HG03060 (cell line): Measurements from ENCODE around the gene CCDC33.

Source experiments
- ATAC-seq: cut with Tn5 transposase; IDR thresholded peaks from one replicate; pipeline ENCODE4 v1.9.1; 2021; ENCODE audit warnings: low read depth, moderate number of reproducible peaks; ENCODE audit not compliant: unreplicated experiment

Gene CCDC33

DNA sequence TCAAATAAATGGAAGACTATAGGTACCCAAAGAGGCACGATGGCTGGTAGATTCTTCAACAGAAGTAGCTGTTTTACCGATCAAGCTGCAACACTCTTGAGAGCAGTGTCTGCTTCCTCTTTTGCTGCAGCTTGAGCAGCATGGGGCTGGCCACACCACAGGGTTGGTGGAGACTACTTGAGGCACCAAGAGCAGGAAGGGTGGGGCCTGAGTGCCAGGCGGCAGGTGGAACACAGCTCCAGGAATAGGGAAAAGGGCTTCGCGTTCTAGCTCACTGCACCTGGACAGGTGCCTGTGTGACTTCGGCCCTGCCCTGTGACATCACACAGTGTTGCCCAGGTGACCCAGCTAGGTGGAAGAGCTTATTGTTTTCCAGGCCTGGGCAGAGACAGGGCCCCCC, at the start of gene CCDC33:
CCDC33 (plus strand) TSS at position 365 of the 400 bp plus-strand sequence. CDS start 394 bp downstream, outside the sequence.
- ATAC-seq, result no peak

DNA sequence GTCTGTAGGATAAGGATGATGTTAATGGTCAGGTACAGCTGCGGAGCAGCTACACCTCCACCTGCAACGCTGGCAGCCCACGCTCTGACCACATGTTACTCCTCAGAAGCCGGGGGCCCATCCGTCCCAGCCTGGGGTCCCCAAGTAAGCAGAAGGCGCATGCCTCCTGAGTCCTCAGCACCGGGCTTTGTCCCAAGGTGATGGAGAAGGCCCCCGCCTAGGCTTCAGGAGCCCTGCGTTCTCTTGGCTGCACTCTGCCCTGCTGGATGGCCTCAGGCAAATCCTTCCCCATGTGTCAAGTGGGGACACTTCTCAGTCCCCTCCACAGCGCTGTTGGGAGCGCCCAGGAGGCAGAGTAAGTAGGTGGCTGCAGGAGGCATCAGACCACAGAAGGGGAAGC, 47.9 kb upstream of the CCDC33 start:
- ATAC-seq, result no peak

DNA sequence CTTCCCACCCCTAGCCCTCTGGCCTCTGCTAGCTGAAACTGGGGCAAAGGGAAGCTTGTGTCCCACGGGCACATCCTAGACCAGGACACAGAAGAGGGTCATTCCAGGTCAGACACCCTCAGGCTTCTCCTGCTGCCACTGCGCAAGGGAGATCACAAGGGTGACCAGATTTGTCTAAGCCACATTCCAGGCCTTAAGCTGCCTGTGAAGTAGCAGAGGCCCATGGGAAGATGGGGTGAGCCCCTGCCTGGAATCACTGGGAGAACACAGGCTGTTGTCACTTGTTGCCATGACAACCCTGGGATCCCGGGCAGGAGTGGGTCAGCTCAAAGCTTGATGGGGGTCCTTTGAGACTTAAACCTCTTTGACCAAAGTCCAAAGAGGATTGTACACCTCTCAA, 44.3 kb upstream of the CCDC33 start:
- no peak for ATAC-seq

DNA sequence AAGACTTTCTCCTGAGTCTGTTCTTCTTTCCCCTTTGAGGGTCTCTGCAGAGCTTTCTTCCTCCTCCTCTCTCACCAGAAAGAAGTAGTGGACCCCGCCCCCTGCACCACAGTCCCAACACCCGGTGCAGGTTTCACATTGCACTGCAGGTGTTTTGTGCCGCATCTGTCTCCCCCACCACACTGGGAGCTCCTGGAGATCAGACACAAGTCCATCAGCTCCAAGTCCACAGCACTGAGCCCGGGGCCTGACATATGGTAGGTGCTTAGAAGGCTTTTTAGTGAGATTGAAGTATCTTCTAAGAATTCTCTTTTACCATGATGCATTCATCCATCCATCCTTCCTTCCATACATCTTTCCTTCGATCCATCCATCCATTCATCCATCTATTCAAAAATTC, 43.4 kb upstream of the CCDC33 start:
- ATAC-seq, result no peak

DNA sequence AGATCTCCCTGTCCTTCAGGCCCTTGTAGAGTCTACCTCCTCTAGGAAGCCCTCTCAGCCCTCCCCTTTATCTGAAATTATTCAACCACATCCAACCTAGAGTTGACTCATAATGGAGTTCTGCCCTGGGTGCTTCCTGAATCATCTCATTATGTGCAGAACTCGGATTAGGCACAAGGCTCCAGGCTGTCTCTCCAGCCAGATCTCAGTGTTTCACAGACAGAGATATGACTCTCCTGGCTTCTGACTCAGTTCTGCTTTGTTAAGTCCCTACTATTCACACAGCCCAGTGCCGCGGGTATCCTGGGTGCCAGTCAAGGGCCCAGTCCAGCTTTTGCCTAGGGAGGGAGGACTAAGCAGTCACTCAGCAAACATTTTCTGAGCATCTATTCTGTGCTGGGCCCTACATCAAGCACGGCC, 42.8 kb upstream of the CCDC33 start:
- ATAC-seq, result no peak

DNA sequence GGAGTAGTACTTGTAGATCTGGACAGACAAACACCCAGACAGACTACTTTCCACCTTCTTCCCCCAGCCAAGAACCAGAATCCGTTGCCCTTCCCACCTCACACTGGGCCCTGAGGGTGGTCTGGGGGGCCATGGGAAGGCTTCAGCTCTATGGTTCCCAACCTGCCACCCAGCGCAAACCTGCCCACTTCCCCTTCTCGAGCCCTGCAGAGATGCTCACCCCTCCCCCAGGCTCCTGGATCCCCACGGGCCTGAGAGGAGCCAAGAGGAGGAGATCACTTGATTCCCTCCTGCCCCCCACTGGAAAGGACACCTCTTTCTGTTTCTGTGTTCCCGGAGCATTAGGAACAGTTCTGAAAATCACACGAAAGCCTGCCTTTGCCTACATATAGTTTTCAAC, 42.2 kb upstream of the CCDC33 start:
- ATAC-seq, result no peak

DNA sequence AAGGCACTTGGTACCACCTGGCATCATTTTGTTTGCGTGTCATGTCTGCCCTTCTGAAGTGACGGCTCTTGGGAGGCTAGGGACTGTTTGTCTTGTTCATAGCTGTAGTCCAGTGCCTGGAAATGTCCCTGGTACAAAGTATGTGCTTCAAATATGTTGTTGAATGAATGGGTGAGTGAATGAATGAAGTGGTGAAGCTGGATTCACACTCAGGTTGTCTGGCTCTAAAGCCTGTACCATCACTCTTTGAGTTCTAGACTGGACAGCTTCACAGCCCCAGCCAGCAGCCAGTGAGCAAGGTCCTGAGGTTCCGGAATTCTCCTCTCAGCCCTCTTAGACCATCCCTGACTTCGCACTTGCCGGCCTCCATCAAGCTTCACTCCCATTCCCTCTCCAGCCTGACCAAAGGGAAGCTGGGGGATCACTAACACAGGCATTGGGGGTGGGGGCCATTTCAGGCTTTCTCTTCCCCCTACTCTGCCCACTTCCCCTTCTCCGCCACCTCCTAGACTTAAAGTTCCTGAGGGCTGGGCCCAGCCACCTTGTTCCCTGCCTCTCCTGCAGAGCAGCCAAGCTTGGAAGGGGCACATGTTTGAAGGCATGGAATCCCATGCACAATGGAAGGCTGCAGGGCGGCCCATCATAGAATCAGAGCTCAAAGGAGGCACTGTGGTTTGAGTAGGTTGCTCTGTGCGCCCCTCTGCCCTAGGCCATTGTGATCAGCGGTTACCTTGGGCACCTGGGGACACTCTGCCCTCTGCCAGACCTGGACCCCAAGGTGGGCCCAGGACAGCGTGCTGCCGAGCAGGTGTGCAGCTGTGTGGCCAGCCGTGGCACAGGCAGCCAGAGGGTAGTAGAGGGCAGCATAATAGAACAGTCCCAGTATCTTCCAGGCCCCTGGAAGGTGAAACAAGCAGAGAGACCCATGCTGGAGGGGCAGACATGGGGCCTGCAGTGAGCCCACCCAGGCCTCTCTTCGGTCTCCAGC, 41.3 kb upstream of the CCDC33 start:
- no peak for ATAC-seq

DNA sequence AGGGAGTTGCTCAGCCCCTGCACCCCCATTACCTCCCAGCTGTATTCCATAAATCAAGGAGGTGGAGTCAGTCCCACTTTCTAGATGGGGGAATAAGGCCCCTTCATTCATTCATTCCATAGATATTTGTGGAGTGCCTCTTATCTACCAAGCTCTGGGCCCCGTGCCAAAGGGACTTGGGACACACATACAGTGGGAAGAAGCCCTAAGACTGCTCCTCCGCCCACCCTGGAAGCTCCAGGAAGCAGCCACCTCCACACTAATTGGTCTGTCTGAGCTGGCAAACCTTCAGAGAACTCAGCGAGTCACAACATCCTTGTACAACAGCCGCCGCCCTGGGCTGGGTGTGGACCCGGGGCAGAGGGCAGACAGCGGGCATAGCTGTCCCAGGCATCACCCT, 40.0 kb upstream of the CCDC33 start:
- ATAC-seq, result no peak

DNA sequence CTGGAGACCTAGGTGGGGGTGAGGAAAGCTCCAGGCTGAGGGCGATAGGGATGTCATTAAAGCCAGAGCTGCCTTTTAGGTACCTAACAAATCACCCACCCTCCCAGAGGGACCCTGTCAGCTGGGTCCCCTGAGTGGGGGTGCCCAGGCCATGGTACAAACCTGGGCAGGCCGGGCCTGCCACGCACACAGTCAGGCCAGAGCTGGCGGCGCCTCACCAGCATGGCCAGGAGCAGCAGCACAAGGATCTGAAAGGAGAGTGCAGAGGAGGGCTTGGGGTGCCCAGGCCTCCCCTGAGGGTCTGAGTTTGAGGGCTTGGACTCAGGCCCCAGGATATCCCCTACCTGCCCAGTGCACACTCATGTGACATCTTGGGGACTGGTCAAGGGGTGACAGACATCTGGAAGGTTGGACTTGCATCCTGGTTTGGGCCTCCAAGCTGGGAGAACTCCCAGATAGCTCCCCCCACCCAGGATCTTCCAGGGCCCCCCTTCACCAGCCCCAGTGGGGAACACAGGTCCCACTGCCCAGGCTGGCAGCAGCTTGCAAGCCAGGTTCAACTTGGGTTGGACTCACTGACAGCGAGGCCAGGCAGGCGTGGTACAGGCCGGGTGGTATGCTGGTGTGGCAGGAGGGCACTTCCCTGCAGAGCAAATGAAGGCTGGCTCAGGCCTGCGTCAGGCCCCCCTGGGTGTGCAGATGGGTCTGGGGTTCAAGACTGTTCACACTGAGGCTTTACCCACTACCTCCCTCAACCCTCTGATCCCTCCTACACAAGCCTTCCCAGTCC, 38.8 kb upstream of the CCDC33 start:
- ATAC-seq, result no peak

DNA sequence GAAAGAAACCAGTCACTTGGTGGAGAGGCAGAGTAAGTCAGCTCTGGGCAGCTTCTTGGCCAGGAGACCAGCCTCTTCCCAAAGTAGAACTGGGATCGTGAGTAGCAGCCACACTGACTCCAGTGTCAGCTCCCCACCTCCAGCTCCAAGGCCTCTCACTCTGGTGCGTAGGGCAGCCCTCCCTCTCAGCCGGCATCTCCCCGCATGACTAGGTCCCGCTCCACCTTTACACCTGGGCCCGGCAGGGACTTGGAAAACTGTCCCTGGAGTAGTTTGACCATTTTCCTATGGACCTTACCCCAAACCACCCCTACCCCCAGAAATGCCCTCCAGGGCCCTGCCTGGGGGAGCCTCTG, 36.9 kb upstream of the CCDC33 start:
- ATAC-seq, result no peak

DNA sequence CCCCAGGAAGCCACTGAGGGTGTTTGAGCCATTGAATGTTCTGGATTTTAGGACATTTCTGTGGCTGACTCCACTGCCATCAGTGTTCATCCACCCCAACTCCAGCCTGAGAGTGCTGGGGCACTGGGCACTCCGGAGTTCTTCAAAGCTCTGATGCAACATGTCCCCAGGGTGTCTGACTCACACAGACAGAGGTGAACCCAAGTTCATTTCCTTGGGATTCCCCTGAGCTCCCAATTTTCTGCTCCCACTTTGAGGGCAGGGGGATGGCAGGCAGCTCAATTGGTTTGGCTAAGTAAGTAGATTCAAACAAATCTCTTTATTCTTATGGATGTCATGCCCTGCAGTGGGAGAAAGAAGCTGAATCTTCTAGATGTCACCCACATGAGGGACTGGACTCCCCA, 35.7 kb upstream of the CCDC33 start:
- ATAC-seq, result no peak

DNA sequence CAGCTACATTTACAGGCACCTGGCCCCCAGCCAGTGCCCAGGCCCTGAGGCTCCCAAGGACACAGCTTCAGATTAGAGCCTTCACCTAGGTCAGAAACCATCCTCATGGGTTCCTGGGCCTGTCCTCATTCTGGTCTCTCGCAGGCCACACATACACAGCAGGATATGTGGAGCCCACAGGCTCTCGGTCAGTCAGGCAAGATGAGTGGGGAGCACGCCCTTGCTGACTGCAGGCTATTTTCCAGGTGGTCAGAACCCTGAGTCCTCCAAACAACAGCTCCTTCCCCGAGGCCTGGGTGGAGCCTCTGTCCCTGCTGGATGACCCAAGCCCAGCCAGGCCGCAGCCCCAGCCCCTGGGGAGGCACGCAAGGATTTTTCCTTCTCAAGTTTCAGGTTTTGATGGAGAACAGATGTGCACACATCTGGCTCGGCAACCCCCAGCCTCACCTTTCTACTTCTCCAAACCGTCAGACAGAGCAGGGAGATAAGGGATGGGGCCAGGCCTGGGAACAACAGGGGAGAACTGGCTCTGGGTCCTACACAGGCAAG, 35.2 kb upstream of the CCDC33 start:
- ATAC-seq, result no peak

DNA sequence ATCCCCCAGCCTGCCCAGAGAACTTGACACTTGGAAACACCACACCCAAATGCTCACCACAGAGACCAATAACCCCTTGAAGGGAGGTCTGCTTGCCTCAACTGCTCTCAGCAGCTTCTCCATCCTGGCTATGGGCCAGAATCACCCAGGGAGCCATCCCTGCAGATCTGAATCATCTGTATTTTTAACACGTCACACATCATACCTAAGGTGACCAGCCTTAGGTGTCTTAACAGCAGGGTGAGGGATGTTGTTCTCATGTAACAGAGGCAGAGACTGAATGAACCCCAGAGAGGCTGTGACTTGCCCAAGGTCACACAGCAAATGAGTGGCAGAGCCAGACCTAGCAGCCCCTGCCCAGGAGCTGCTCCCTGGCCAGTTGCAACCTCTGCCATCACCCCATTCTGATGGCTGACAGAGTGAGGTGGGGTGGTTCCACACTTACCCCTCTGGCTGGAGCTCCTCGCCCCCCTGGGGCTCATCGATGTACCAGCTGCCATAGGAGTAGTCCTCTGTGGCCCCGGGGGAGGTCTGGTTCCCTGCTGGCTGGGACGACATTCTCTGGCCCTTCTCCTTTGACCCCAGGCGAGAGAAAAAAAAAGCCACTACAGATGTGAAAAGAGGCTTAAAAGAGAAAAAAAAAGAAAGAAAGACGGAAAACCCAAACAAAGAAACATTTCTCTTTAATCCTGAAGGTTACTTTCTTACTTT, 34.3 kb upstream of the CCDC33 start:
- no peak for ATAC-seq

DNA sequence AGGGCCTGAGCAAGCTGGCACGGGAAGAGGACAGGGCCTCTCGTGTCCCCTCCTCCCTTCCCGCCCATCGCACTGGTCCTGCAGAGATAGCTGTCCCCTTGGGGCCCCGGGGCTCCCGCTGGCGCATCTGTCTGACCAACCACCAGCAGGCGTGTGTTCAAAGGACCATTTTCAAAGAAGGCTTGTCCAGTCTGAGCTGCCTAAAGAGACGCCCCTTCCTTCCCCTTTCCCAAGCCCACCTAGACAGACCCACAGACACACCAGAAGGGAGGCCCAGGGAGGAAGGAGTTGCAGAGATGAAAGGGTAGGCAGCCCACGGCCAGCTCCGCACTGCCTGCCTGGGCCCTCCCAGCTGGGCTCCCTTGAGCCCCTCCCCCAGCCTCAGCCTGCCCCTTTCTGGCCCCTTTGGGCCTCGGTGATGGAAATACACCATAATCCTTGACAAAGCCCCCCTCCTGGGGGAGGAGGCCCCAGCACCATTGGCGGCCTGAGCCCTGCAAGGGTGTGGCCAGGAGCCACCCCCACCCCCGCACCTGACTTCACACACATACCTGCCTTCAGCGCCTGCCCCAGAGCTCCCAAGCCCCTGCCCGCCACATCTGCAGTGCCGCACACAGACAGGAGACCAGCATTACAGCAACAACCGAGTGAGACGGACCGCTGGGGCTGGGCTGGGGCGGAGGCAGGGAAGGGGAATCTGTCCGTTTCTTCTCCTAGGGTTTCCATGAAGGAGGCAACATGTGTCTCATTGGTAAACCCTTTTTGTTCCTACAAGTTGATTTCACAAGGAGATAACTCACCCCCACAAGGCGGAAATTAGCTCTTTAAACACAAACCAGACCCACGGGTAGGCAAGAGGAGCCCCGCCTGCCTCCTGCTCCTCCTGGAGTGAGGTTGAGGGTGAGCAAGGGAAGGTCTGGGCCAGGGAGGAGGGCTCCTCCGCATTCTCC, 33.4 kb upstream of the CCDC33 start, which contains the start of gene STRA6:
STRA6 (minus strand) TSS at position 336 of the 950 bp plus-strand sequence. CDS start 520 bp downstream, outside the sequence.
- ATAC-seq, result no peak

DNA sequence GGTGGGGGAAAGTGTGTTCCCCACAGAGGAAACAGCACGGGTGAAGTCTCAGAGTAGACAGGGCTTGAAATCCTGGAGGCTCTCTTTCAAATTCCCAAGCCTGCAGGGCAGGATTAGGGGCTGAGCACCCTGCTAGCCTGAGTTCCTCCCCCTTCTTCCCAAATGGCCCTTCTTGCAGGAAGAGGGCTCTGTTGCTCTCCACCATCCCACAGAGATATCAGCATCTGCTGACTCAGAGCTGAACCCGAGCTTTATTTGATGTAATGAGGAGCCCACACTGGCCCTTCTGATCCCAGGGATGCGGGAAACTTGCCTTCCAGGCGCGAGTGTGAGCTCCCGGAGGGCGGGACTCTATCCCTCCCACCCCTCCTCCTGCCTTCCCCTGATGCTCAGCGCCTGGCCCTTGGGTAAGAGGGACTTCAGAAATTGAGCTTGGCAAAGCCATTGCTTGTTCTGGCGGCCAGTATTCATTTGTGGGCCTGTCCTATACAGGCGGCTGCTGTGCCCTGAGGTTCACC, 32.2 kb upstream of the CCDC33 start:
- no peak for ATAC-seq

DNA sequence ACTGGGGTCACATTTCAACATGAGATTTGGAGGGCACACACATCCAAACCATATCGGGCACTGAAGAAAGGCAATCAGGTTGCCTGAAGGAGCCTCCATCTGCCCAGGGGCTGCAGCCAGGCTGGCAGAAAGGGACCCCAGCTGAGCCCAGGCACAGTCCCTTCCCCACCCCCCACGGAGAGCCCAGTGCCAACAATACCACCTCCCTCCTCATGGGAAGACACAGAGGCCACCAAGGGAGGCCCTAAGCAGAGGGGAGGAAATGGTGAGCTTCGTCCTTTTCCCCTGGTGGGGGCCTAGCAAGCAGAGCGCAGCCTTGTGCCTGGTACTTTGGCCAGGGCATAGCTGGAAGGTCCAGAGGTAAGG, 30.6 kb upstream of the CCDC33 start:
- no peak for ATAC-seq

DNA sequence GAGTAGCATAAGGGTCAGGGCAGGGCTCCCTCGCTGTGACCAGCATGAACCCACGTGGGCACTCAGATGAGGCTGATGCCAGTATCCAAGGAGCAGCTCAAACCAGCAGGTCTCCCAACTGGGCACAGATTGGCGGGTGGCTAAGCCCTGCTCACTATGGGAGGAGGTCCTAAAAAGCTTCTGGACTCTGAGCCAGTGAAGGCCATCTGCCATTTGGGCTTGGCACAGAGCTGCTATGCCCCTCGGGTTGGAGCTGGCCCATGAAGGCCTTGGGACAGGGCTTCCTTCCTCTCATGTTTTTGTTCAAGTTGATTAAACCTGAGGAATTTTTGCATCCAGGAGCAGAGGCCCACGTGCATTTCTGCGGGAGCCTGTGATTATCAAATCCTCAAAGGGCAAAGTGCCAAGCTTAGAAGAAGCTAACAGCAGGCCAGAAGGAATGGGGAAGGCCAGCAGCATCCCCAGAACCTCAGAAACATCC, 29.3 kb upstream of the CCDC33 start:
- ATAC-seq, result no peak

DNA sequence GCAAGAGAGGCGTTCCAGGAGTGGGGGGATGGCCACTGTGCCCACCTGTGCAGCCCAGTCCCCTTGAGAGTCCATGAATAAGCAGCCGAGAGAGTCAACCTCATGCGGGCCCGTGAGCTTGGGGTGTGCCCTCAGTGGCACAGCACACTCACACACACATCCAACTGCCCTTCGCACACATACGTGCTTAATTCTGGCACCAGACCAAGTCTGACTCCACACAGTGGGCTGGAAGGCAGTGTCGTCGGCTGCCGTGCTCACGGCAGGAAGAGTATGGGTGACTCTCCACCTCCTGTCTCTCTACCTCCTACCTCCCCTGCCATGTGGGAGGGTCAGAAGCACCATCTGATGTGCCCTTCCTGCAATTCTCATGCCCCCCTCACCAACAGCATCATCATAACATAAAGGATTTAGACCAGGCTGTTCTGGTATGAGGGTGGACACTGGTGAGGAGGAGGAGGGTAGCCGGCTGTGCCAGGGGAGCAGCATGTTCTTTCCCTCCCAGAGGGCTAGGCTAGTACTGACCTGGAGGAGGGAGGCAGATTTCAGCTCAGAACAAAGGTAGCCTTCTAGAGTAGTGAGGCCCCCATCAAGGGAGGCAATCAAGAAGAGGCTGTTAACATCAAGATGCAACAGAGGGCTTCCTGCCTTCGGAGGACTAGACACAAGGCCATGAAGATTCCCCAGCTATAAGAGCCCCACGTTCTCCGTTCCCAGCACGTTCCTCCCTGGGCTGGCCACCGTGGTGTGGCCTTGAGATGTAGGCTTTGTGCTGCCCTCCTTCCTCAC, 28.3 kb upstream of the CCDC33 start:
- ATAC-seq, result no peak
